Measurements from ENCODE around the gene SFSWAP.
"Not testable (repeated sequence)": the region's sequence is repeated elsewhere in the genome, so short reads cannot be mapped to it uniquely, and the experiment has no call there.

SFSWAP gene

GRCh38 chr12:131789638-131790037, 78.7 kb downstream of the SFSWAP start:
- no peak for DNase-seq (ENCODE audit: low spot score)

- no peak for DNase-seq (ENCODE audit: low spot score)
These were observed 82.5 kb downstream of the SFSWAP start for GRCh38 chr12:131793243-131794022.

- DNase-seq (ENCODE audit: low spot score): no peak
These were observed 83.2 kb downstream of the SFSWAP start for GRCh38 chr12:131794061-131794460.

DNA sequence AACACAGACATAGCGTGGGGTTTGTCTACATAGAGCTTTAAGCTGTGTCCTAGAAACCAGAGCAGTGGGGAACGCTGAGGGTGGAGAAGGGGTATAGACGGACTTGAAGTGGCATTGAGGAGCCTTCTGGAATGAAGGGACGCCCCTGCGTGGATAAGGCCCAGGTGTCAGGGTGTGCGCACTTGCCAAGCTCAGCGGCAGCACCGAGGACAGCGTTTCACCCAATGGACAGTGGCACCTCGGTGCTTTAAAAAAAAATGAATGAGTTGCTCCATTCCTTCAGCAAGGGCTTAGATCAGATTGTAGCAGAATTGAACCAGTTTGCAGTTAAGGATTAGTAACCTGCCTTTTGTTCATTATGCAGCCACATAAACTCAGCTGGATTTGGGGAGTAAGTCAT, 83.7 kb downstream of the SFSWAP start:
- no peak for DNase-seq (ENCODE audit: low spot score)

DNA sequence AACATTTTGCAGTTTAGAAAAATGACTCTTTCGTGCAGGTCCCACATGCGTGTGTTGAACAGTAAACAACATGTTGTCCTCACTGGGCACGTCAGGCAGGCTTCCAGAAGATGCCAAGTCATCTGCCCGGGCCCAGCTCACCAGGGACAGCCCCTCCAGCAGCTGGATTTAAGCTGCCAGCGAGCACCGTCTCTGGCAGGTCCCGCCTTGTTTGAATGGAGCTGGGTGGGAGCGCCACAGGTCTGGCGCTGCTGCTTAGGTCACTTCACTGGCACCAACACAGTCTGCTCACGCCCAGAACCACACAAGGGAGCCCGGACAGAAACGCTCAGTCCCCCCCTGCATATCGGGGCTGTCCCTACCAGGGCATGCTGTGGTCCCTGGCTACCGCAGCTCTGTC, 84.2 kb downstream of the SFSWAP start:
- DNase-seq (ENCODE audit: low spot score): no peak

GRCh38 chr12:131795690-131796410, 85.0 kb downstream of the SFSWAP start:
- no peak for DNase-seq (ENCODE audit: low spot score)

- no peak for DNase-seq (ENCODE audit: low spot score)
These were observed 85.5 kb downstream of the SFSWAP start for GRCh38 chr12:131796411-131796736.

DNA sequence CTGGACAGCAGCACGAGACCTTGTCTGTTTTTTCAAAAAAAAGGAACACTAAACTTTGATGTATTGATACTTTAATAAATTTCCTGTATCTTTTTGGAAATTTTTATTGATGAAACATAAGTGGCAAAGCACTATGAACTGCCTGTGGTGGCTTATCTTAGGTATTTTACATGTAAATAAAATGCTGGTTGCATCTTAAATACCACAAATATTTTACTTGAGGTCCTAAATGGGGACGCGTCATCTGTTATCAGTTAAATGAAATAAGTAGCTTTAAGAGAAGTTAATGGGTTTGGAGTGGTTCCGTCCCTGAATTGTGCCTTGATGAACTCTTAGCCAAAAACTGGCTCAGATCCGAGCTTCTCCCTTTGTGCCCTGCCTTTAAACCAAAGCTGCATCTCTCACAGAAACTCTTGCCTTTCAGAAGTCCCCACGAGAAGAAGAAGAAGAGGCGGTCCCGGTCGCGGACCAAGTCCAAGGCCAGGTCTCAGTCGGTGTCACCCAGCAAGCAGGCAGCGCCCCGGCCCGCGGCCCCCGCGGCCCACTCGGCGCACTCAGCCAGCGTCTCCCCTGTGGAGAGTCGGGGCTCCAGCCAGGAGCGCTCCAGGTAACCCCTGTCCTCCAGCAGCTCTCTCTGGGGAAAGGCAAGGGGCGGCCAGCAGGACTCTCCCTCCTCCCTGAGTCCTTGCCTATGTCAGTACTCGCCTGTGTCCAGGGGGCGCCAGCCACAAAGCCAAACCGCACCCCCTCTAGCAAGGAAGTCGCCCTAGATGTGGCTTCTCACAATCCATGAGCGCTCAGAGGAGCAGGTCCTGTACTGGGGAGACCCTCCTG, 86.1 kb downstream of the SFSWAP start:
- no peak for DNase-seq (ENCODE audit: low spot score)

- no peak for DNase-seq (ENCODE audit: low spot score)
These were observed 86.7 kb downstream of the SFSWAP start for GRCh38 chr12:131797588-131797934.

DNA sequence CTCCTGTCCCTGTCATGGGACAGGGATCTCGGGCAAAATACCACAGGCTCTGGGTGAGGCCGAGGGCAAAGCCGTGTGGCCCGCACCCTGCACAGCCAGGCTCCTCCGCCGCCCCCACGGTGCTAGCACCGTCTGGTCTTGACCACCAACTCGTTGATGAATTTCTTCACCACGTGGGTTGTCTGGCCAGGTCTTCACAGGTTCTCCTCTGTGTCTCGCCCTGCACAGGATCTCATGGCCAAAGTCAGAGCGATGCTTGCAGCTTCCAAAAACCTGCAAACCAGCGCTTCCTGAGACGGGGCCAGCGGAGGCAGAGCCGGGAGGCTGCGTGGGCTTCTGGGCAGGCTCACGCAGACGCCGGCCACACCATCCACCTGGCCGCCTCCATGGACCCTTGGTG, 88.3 kb downstream of the SFSWAP start:
- DNase-seq (ENCODE audit: low spot score): no peak

DNA sequence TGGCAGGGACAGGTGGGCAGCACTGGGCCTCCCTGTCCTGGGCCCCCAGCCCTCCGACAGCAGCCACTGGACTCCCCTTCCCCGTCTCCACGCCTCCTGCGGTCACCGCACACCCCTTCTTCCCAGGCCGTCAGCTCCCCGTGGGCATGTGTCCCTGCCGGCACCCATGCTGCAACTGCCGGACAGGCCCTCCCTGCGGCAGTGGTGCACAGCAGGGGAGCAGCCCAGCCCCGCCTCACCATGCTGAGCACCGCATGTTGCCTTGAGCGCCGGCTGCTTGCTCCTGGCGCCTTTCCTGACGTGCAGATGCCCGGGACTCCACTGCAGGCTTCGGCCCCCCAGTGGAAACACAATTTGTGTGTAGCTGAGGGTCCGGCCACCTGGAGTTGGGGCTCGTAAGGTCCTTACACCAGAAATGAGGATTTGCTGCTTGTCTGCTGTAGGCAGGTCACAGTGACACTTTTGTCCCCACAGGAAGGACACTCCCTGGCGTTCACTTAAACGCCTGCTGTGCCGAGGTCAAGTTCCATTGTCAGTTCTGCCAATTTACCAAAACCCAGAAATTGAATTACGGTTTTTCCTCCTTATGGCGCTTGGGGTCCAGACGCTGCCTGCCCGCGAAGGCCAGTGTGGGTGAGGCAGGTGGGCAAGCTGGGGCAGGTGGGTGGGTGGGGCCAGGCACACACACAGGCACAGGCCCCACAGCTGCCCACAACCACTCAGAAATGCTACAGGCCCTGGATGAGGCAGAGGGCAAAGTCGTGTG, 89.1 kb downstream of the SFSWAP start:
- DNase-seq (ENCODE audit: low spot score): no peak

DNA sequence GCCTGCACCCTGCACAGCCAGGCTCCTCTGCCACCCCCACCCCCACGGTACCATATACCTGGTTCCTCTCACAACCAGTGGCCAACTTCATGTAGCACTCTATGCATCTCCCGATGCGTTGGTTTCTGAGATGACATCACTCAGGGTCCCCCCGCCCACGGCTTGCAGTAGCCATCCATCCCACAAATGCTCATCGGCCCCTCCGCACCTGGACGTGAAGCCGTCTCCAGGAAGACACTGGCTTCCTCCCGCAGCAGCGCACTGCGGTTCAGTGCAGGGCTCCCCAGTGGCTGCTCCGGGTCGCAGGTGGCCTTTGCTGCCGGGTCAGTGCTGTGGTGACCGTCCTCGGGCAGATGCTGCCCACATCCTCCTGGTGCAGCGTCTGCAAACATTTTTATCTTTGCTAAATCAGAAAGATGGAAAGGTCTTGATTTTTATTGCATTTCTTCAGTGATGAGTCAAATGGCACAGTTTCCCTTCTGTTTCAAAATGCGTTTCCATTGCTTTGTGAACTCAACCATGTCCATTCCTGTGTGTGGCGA, 89.8 kb downstream of the SFSWAP start:
- no peak for DNase-seq (ENCODE audit: low spot score)

- no peak for DNase-seq (ENCODE audit: low spot score)
These were observed 90.5 kb downstream of the SFSWAP start for GRCh38 chr12:131801254-131801866.

- no peak for DNase-seq (ENCODE audit: low spot score)
These were observed 93.2 kb downstream of the SFSWAP start for GRCh38 chr12:131803961-131804521.

DNA sequence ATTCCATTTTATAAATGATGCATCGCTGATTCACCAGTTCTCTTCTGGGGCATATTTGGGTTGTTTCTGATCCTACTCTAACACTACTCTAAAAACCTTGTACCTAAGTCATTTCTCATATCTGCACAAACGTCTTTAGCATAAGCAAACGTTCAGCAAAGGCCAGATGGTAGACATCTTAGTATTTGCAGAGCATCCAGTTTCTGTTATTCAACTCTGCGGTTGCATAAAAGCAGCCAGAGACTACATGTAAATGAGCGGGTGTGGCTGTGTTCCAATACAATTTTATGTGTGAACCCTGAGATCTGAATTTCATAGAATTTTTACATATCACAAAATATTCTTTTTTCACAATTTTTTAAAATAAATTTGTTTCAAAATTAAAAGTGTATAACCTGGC, 94.5 kb downstream of the SFSWAP start:
- DNase-seq (ENCODE audit: low spot score): no peak

DNA sequence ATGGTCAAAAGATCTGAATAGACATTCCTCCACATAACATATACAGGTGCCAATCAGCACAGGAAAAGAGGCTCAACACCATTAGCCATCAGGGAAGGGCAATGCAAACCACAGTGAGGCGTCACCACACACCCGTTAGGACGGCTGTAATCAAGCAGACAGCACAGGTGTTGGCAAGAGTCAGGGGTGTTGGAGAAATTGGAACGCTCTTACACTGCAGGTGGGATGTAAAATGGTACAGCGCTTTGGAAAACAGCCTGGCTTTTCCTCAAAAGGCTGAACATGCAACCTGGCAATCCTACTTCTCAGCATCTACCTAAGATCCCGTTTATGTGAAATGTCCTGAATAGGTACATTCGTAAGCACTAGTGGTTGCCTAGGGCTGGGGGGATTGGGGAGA, 95.8 kb downstream of the SFSWAP start:
- DNase-seq (ENCODE audit: low spot score): no peak

DNA sequence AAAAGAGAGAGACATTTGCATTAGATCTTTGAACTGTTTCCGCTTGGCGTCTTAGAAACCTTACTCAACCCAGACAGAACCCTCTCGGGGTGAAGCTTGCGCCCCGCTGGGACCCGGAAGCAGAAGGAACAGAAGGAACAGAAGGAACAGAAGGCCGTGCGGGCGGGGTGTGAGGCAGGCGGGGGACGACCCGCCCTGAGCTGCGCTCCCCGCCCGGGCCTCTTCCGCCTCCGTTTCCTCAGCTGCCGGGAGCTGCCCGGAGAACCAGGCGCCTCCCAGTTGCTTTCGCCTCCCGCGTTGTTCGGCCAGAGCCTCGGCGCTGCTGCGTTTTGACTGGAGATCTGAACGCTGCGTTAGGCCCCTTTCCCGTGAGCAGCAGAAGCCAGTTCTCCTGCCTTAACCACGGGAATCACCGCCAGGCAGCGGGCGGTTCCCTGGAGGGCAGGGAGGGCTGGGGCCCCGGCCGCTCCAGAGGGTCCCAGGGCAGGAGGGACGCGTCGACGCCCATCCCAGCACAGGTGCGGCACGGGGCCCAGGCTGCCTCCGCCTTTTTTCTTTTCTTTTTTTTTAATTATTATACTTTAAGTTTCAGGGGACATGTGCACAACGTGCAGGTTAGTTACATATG, 98.0 kb downstream of the SFSWAP start:
- no peak for DNase-seq (ENCODE audit: low spot score)

GRCh38 chr12:131809476-131810254, 98.8 kb downstream of the SFSWAP start:
- DNase-seq (ENCODE audit: low spot score): not testable (repeated sequence)

- DNase-seq (ENCODE audit: low spot score): no peak
These were observed 99.8 kb downstream of the SFSWAP start for GRCh38 chr12:131810726-131811125.

DNA sequence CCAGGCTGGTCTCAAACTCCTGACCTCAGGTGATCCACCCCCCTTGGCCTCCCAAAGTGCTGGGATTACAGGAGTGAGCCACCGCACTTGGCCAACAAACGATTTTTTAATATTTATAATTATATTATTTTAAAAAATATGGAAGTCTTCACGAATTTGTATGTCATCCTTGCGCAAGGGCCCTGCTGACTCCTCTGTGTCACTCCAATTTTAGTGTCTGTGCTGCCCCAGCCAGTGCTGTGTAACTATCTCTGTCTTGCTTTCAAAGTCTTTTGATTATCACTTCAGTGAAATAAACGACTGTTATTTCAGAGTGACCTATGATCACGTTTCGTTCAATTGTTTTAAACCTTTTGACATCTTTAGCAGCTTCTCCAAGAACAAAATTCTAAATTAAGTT, 104.2 kb downstream of the SFSWAP start:
- DNase-seq (ENCODE audit: low spot score): no peak
